GM12891 (cell line): ENCODE results near the gene VCPKMT.

Source experiments
- DNase-seq: peaks from one replicate; pipeline ENCODE4 v3.0.0; 2011; ENCODE audit warnings: low spot score; ENCODE audit not compliant: insufficient read length
- FAIRE-seq: peaks from 2 replicates; lab custom pipeline; 2011; peaks lifted over from hg19 to GRCh38; lab: Jason Lieb, UNC
- PAX5 ChIP-seq: IDR thresholded peaks from 2 replicates; pipeline ENCODE4 v1.6.1; 2011; ENCODE audit warnings: low read length, moderate library complexity, mild to moderate bottlenecking; ENCODE audit not compliant: insufficient read depth, severe bottlenecking
- POLR2A ChIP-seq: IDR thresholded peaks from 2 replicates; pipeline ENCODE4 v1.6.1; 2011; ENCODE audit warnings: low read depth, low read length, control low read depth
- POLR2AphosphoS5 ChIP-seq: IDR thresholded peaks from 2 replicates; pipeline ENCODE4 v1.6.1; 2011; ENCODE audit warnings: low read depth, low read length, control low read depth
- POU2F2 ChIP-seq: IDR thresholded peaks from 2 replicates; pipeline ENCODE4 v1.6.1; 2011; ENCODE audit warnings: low read depth, mild to moderate bottlenecking, control low read depth, low read length, moderate library complexity
- SPI1 ChIP-seq: IDR thresholded peaks from 2 replicates; pipeline ENCODE4 v1.6.1; 2011; ENCODE audit warnings: low read depth, low read length, control low read depth
- TAF1 ChIP-seq: IDR thresholded peaks from 2 replicates; pipeline ENCODE4 v1.6.1; 2011; ENCODE audit warnings: low read depth, low read length, control low read depth

The VCPKMT gene

GRCh38 chr14:50110323-50111037 lies 5.9 kb downstream of the VCPKMT start:
- DNase-seq (no peak), FAIRE-seq (peak; percentile 60)
- TF ChIP-seq PAX5 (no peak), POU2F2 (no peak), SPI1 (no peak), POLR2A (0 out of 2 replicates have a peak, but pooled peaks have one; percentile 18)

DNA sequence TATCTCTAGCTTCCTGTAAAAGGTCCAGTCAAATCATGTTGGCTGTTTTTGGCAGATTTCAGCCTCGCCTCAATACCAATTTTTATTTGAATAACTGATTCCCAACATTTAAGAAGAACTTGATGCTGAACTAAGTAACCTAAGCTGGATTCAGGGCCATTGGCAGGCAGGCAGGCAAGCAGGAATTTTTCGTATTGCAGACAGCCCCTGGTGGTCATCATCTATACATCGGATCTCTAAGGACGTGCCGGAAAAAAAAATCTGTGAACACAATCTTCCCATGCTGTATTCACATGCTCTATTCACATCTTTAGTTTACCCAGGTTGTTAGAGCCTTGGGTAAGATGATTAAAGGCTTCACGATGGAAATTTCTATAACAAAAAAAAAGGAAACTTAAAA lies 7.0 kb downstream of the VCPKMT start:
- TF ChIP-seq PAX5 (no peak), TAF1 (no peak), POU2F2 (no peak), POLR2A (no peak), SPI1 (no peak), POLR2AphosphoS5 (no peak)
- DNase-seq (no peak), FAIRE-seq (no peak)

DNA sequence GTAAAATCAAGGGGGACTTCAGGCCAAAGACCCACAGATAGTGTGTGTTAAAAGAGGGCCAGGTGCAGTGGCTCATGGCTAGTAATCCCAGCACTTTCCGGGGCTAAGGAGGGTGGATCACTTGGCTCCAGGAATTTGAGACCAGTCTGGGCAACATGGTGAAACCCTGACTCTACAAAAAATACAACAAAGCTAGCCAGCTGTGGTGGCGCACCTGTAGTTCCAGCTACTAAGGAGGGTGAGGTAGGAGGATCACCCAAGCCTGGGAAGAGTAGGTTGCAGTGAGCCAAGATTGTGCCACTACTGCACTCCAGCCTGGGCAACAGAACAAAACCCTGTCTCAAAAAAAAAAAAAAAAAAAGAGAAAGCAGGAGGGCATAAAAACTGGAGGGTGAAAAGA lies 8.5 kb downstream of the VCPKMT start:
- DNase-seq (no peak), FAIRE-seq (no peak)
- TF ChIP-seq POLR2AphosphoS5 (peak; percentile 44; the same call in 1 of the 2 replicates), TAF1 (no peak), SPI1 (no peak)

DNA sequence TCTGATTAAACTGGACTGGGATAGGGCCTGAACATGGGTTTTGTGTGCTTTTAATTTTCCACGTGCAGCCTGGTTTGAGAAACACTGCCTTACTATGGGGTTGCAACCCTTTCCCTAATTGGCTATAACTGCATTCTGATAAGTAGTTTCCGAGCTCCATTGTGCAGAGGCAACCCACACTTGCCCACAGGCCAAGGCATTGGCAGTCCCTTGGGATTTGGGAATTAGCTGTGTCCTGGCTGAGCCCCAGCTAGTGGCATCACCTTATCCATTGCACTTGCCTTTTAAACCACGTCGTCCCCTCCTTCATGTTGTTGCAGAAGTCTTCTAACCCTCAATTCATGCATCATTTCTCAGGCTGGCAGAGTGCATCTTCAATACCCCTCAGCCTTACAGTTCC lies 10.2 kb downstream of the VCPKMT start:
- TF ChIP-seq TAF1 (no peak), POU2F2 (no peak), PAX5 (no peak), SPI1 (no peak), POLR2A (no peak), POLR2AphosphoS5 (no peak)
- no peak for DNase-seq
- peak; percentile 38 for FAIRE-seq

GRCh38 chr14:50103558-50103957 lies 12.8 kb downstream of the VCPKMT start:
- no peak for FAIRE-seq
- DNase-seq = no peak
- TF ChIP-seq POLR2AphosphoS5 (no peak), PAX5 (no peak), SPI1 (no peak), TAF1 (no peak), POLR2A (no peak), POU2F2 (no peak)

- no peak for FAIRE-seq
- TF ChIP-seq SPI1 (no peak), PAX5 (no peak), POU2F2 (no peak), POLR2AphosphoS5 (no peak), TAF1 (no peak), POLR2A (no peak)
- DNase-seq = no peak
These were observed 15.0 kb downstream of the VCPKMT start for GRCh38 chr14:50101417-50101816.

DNA sequence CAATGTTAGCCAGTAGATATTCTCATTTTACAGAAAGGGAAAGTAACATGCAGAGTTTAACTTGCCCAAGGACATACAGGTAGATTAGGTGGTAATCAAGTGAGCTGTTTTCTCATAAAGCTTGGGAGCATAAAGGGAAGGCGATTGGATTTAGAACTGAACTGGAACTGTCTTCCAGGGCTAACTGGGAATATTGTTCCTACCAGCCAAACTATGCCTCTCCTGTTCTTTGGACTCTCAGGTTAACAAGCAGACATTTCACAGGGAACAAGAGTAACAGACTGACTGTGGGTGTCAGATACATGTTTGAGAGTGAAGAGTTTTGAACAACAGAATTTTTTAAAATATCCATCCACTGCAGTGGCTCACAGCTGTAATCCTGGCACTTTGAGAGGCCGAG lies 15.6 kb downstream of the VCPKMT start:
- no peak for FAIRE-seq
- no peak for DNase-seq
- TF ChIP-seq POLR2AphosphoS5 (no peak), PAX5 (no peak), TAF1 (no peak), POLR2A (no peak), SPI1 (no peak), POU2F2 (no peak)

DNA sequence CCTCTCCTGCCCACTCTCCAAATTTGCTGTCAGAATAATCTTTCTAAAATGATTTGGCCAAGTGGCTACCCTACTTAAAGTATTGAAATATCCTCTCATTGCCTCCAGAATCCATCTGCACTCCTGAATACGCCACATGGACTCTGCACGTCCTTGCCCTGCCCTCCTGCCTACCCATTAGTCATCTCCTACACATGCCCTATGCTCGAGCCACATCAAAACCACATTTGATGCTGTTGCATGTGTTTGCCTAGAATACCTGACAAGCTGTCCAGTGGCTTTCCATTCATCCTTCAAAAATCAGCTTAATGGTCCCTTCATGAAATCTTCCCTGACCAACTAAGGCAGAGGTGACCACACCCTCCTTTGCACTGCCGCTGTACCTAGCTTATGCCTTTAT lies 17.0 kb downstream of the VCPKMT start:
- FAIRE-seq = no peak
- TF ChIP-seq POLR2A (no peak), POLR2AphosphoS5 (no peak), SPI1 (no peak), TAF1 (no peak), POU2F2 (no peak), PAX5 (no peak)
- DNase-seq = no peak

- DNase-seq (no peak), FAIRE-seq (no peak)
- peak; percentile 82 for TF ChIP-seq SPI1
- TF ChIP-seq POLR2A = no peak
These were observed 20.5 kb downstream of the VCPKMT start for GRCh38 chr14:50095895-50096294.

DNA sequence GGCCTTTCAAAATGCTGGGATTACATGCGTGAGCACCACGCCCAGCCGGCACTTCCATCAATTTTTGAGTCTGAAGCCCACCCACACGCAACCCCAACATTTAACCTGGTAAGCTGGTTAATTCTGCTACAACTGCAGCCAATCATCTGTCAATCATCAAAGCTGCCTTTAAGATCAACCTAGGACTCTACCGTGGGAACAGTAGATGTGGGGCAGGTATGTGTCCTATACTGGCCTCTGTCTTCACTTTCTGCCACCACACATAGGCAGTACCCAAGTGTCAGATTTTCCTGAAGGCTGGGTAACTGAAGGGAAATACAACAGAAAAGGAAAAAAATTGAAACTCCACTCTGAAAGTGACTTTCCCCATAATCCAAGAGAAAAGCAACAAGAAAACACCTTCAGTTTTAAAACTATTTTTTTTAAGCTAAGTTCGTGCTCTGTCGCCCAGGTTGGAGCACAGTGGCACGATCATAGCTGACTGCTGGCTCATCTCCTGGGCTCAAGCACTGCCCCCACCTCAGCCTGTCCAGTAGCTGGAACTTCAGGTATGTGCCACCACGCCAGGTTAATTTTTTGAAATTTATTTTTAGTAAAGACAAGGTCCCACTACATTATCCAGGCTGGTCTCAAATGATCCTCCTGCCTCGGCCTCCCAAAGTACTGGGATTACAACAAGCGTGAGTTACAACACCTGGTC lies 22.2 kb downstream of the VCPKMT start:
- TF ChIP-seq TAF1 (no peak), POLR2AphosphoS5 (no peak), PAX5 (no peak), SPI1 (no peak), POU2F2 (no peak), POLR2A (no peak)
- DNase-seq (no peak), FAIRE-seq (no peak)

DNA sequence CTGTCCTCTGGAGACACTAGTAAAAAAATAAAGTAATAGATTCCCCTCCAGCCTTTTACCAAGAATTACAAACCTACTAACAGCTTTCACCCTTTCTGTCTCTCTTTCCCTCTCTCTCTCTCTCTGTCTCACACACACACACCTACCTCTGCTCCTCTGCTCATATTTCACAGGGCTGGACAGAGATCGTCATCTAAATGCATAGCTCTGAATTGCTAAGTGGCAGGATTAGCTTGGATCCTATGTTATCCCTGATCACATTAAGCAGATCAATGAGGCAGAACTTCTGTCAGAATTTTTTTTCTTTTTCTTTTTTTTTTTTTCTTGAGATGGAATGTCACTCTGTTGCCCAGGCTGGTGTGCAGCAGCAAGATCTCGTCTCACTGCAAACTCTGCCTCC lies 22.9 kb downstream of the VCPKMT start:
- DNase-seq (no peak), FAIRE-seq (no peak)
- no peak for TF ChIP-seq TAF1
- TF ChIP-seq POLR2A = no peak
- no peak for TF ChIP-seq POU2F2
- TF ChIP-seq SPI1 = no peak
- TF ChIP-seq POLR2AphosphoS5 = no peak
- no peak for TF ChIP-seq PAX5
